GM19035 (cell line): ENCODE measurements around the gene CDH4.

Source experiments
- ATAC-seq: cut with Tn5 transposase; IDR thresholded peaks from one replicate; pipeline ENCODE4 v1.9.1; 2021; ENCODE audit not compliant: unreplicated experiment

Gene CDH4

GRCh38 chr20:61767761-61768494 is 515.9 kb downstream of the CDH4 start:
- ATAC-seq, result no peak

- ATAC-seq, result no peak
Measured at GRCh38 chr20:61768571-61769285, 516.7 kb downstream of the CDH4 start.

GRCh38 chr20:61769286-61769832 is 517.3 kb downstream of the CDH4 start:
- ATAC-seq, result no peak

GRCh38 chr20:61770113-61770585 is 518.1 kb downstream of the CDH4 start:
- no peak for ATAC-seq

GRCh38 chr20:61771805-61772350 is 519.8 kb downstream of the CDH4 start:
- ATAC-seq, result no peak

GRCh38 chr20:61772828-61773631 is 521.0 kb downstream of the CDH4 start:
- no peak for ATAC-seq

GRCh38 chr20:61773926-61774587 is 522.0 kb downstream of the CDH4 start:
- ATAC-seq, result no peak

- ATAC-seq, result no peak
Measured at GRCh38 chr20:61775423-61775822, 523.4 kb downstream of the CDH4 start.

GRCh38 chr20:61776491-61777075 is 524.5 kb downstream of the CDH4 start:
- no peak for ATAC-seq

GRCh38 chr20:61777773-61778494 is 525.9 kb downstream of the CDH4 start:
- no peak for ATAC-seq

- no peak for ATAC-seq
Measured at GRCh38 chr20:61778495-61778863, 526.4 kb downstream of the CDH4 start.

GRCh38 chr20:61779176-61779965 is 527.3 kb downstream of the CDH4 start:
- no peak for ATAC-seq

GRCh38 chr20:61780066-61780465 is 528.0 kb downstream of the CDH4 start:
- ATAC-seq, result no peak

GRCh38 chr20:61784801-61785566 is 532.9 kb downstream of the CDH4 start:
- no peak for ATAC-seq

- ATAC-seq, result no peak
Measured at GRCh38 chr20:61785567-61785816, 533.4 kb downstream of the CDH4 start.

- ATAC-seq, result no peak
Measured at GRCh38 chr20:61786230-61786629, 534.2 kb downstream of the CDH4 start.

- no peak for ATAC-seq
Measured at GRCh38 chr20:61788343-61788742, 536.3 kb downstream of the CDH4 start.

- ATAC-seq, result no peak
Measured at GRCh38 chr20:61789329-61789728, 537.3 kb downstream of the CDH4 start.
